AG04449 (cell line): ENCODE results near the gene RPH3AL.
A peak's percentile ranks its signal among the peaks of the same experiment; 100 is the strongest.

Source experiments
- CTCF ChIA-PET: fragments of 350-600 bp; formaldehyde crosslinking; extraction: SDS; loops from one replicate; lab custom pipeline; 2021; ENCODE audit warnings: antibody characterized with exemption; lab: Yijun Ruan, JAX
- POLR2A ChIA-PET: fragments of 400-600, 350-600 bp; formaldehyde crosslinking; extraction: SDS; loops from one replicate; lab custom pipeline; 2020; ENCODE audit warnings: antibody characterized with exemption, inconsistent platforms; lab: Yijun Ruan, JAX
- DNase-seq: peaks from one replicate; pipeline ENCODE4 v3.0.0-alpha.2; 2010; ENCODE audit warnings: low read depth, low spot score
- H3K4me3 ChIP-seq: 2 replicates; pipeline ENCODE4 v1.5.1; 2011; ENCODE audit warnings: low read depth, mild to moderate bottlenecking, control low read depth, low read length
- CTCF ChIP-seq: IDR thresholded peaks from one replicate; pipeline ENCODE4 v1.5.1; 2011; ENCODE audit warnings: mild to moderate bottlenecking, moderate library complexity, low read length, control low read depth, inconsistent platforms; ENCODE audit not compliant: insufficient read depth; ENCODE audit errors: missing control alignments

RPH3AL gene

DNA sequence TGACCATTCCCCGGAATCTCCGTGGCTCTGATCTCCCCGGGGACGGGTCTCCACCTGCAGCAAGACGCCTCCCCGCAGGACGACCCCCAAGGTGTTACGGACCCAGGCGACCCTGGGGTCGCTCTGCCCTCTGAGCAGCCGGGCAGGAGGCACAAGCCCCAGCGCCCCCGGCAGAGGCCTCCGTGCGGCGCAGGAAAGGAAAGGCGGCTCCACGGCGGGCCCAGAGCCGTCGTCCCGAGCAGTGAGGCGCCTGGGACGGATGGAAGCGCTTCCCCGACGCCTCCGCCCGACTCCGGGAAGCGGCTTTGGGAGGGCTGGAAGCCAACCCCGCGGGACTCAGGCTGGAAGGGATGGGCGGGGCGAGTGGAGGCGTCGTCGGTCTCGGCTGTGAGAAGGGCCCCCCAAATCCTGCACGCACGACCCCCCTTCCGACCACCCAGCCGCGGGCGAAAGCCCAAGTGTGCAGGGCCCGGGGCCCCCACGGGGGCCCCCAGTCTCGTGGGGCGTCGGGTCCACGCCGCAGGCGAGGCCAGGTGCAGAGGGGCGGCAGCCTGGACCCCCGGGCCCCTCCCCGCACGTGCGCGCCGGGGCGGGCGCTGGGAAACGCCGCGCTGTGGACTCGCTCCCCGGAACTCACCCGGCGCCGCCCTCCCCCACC is 32.7 kb upstream of the RPH3AL start:
- no peak for TF ChIP-seq CTCF
- no peak for DNase-seq
- ChIA-PET CTCF (interaction anchor here (0.6 to 4.8 kb wide), 21 partner anchors 8 to 370 kb away, joined by 3 to 48 read pairs (median 5); no protein-coding TSS in a partner anchor), POLR2A (no interaction called here)
- peak overlapping the region; percentile 52 for H3K4me3 ChIP-seq

DNA sequence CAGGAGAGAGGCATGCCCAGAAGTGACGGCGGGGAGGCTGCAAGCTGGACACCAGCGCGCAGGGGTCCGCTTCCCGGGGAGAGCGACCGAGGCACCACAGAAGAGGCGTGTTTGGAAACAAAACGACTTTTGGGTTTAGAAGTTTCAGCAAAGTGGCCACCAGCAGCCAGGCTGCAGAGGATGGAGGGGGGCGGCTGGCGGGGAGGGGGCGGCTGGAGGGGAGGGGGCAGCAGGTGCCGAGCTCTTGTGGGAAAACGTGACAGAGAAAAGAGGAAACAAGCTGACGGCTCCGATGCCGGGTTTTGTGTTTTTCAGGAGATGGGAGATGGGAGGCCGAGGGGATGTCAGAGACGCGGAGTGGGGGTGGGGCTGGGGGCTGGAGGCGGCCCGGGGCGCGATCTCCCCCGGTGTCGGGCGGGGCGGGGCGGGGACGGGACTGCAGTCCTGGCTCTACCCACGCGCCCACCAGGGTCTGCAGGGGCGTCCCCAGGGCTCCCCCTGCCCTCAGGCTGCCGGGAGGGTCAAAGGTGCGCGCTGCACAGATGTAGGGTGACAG is 32.1 kb upstream of the RPH3AL start:
- no peak for DNase-seq
- H3K4me3 ChIP-seq = peak overlapping the region; percentile 52; the same call in 1 of the 2 replicates
- ChIA-PET CTCF (interaction anchor here (0.9 to 1.6 kb wide), 2 partner anchors 9 to 240 kb away, joined by 3 to 7 read pairs; no protein-coding TSS in a partner anchor), POLR2A (no interaction called here)
- no peak for TF ChIP-seq CTCF

GRCh38 chr17:383771-384621 is 31.4 kb upstream of the RPH3AL start:
- no peak overlapping the region for H3K4me3 ChIP-seq
- ChIA-PET CTCF (interaction anchor here (0.9 to 1.6 kb wide), 4 partner anchors 9 to 317 kb away, joined by 3 to 7 read pairs (median 4); no protein-coding TSS in a partner anchor), POLR2A (no interaction called here)
- no peak for DNase-seq
- no peak for TF ChIP-seq CTCF

GRCh38 chr17:382644-383533 is 30.3 kb upstream of the RPH3AL start:
- ChIA-PET CTCF (interaction anchor here (1.0 to 1.6 kb wide), 3 partner anchors 218 to 318 kb away, joined by 3 to 7 read pairs (median 4); no protein-coding TSS in a partner anchor), POLR2A (no interaction called here)
- TF ChIP-seq CTCF = no peak
- DNase-seq = peak; percentile 53
- no peak overlapping the region for H3K4me3 ChIP-seq

- ChIA-PET CTCF (no interaction called here), POLR2A (no interaction called here)
- H3K4me3 ChIP-seq = no peak overlapping the region
- DNase-seq = no peak
- no peak for TF ChIP-seq CTCF
Observed at GRCh38 chr17:381941-382643, 29.5 kb upstream of the RPH3AL start.
